GM23338 (cell line): ENCODE data around the gene WASF2. TPM values are rescaled to one million over a fixed set of nuclear protein-coding genes. Genes with fewer than 3 reads are reported as not detected.
A peak's percentile ranks its signal among the peaks of the same experiment; 100 is the strongest.

ENCODE experiments used
- ATAC-seq: fragments of 200-7000 bp; cut with Tn5 transposase; 3 replicates; pipeline ENCODE4 v1.9.1; 2020
- DNase-seq: peaks from one replicate; pipeline ENCODE4 v3.0.0-alpha.2; 2015; ENCODE audit warnings: low spot score
- H2AFZ ChIP-seq: fragments of 200-600 bp; sonication (generic); 2 replicates; pipeline ENCODE4 v1.8.0; 2016; ENCODE audit warnings: antibody characterized with exemption, mild to moderate bottlenecking, moderate library complexity
- H3F3A ChIP-seq: fragments of 200-600 bp; sonication (generic); replicated peaks from 2 replicates; pipeline ENCODE4 v1.8.0; 2017; ENCODE audit warnings: antibody characterized with exemption, mixed run types, low read depth
- H3K27ac ChIP-seq: fragments of 200-600 bp; sonication (generic); 2 replicates; pipeline ENCODE4 v1.6.1; 2016; ENCODE audit warnings: low read depth
- H3K27me3 ChIP-seq: fragments of 200-600 bp; sonication (generic); 2 replicates; pipeline ENCODE4 v1.8.0; 2016; ENCODE audit warnings: mild to moderate bottlenecking, mixed run types, moderate library complexity; ENCODE audit not compliant: insufficient read depth
- H3K36me3 ChIP-seq: fragments of 200-600 bp; sonication (generic); 2 replicates; pipeline ENCODE4 v1.8.0; 2016; ENCODE audit warnings: mild to moderate bottlenecking; ENCODE audit not compliant: insufficient read depth
- H3K4me1 ChIP-seq: fragments of 200-600 bp; sonication (generic); 2 replicates; pipeline ENCODE4 v1.8.0; 2016; ENCODE audit warnings: mild to moderate bottlenecking, moderate library complexity; ENCODE audit not compliant: insufficient read depth
- H3K4me2 ChIP-seq: fragments of 200-600 bp; sonication (generic); 2 replicates; pipeline ENCODE4 v1.7.1; 2017; ENCODE audit warnings: mixed run types
- H3K4me3 ChIP-seq: fragments of 200-600 bp; sonication (generic); 2 replicates; pipeline ENCODE4 v1.6.1; 2016; ENCODE audit warnings: mixed run types
- H3K79me2 ChIP-seq: fragments of 200-600 bp; sonication (generic); replicated peaks from 2 replicates; pipeline ENCODE4 v1.8.0; 2017; ENCODE audit warnings: mild to moderate bottlenecking; ENCODE audit not compliant: insufficient read depth
- H3K9me2 ChIP-seq: fragments of 200-600 bp; sonication (generic); 2 replicates; pipeline ENCODE4 v1.8.0; 2017; ENCODE audit not compliant: insufficient read depth
- H4K20me1 ChIP-seq: fragments of 200-600 bp; sonication (generic); replicated peaks from 2 replicates; pipeline ENCODE4 v1.8.0; 2017; ENCODE audit warnings: mild to moderate bottlenecking; ENCODE audit not compliant: insufficient read depth
- H3K27ac Mint-ChIP-seq: 2 replicates; pipeline ENCODE4 v1.8.0; 2020; ENCODE audit warnings: inconsistent platforms, mild to moderate bottlenecking, moderate library complexity, mixed read lengths
- H3K27me3 Mint-ChIP-seq: 3 replicates; pipeline ENCODE4 v1.8.0; 2022; ENCODE audit warnings: low read depth, mild to moderate bottlenecking, moderate library complexity, mixed read lengths, inconsistent platforms; ENCODE audit not compliant: insufficient read depth, poor library complexity
- H3K36me3 Mint-ChIP-seq: 3 replicates; pipeline ENCODE4 v1.8.0; 2021; ENCODE audit warnings: low read depth, mild to moderate bottlenecking, inconsistent platforms, moderate library complexity, mixed read lengths
- H3K4me1 Mint-ChIP-seq: 3 replicates; pipeline ENCODE4 v1.8.0; 2020; ENCODE audit warnings: mild to moderate bottlenecking, inconsistent platforms, mixed read lengths
- H3K4me3 Mint-ChIP-seq: 3 replicates; pipeline ENCODE4 v1.8.0; 2021; ENCODE audit warnings: moderate library complexity, mild to moderate bottlenecking, inconsistent platforms, mixed read lengths
- H3K9me3 Mint-ChIP-seq: 3 replicates; pipeline ENCODE4 v1.8.0; 2020; ENCODE audit warnings: moderate library complexity, mild to moderate bottlenecking, inconsistent platforms, mixed read lengths
- EZH2 ChIP-seq: fragments of 200-600 bp; sonication (generic); IDR thresholded peaks from one replicate; pipeline ENCODE4 v1.8.0; 2017; ENCODE audit warnings: antibody characterized with exemption, mild to moderate bottlenecking, low read depth; ENCODE audit not compliant: unreplicated experiment
- EZH2phosphoT487 ChIP-seq: fragments of 200-600 bp; sonication (generic); IDR thresholded peaks from one replicate; pipeline ENCODE4 v1.8.1; 2018; ENCODE audit warnings: antibody characterized with exemption; ENCODE audit not compliant: unreplicated experiment
- JUNB ChIP-seq: IDR thresholded peaks from one replicate; pipeline ENCODE4 v1.6.1; 2016; ENCODE audit warnings: antibody characterized with exemption; ENCODE audit not compliant: unreplicated experiment
- NANOG ChIP-seq: IDR thresholded peaks from 2 replicates; pipeline ENCODE4 v1.6.1; 2016; ENCODE audit warnings: antibody characterized with exemption, borderline replicate concordance
- POLR2AphosphoS5 ChIP-seq: IDR thresholded peaks from 2 replicates; pipeline ENCODE4 v1.6.1; 2016; ENCODE audit warnings: antibody characterized with exemption, low read depth
- STAT1 ChIP-seq: IDR thresholded peaks from one replicate; pipeline ENCODE4 v1.6.1; 2016; ENCODE audit warnings: antibody characterized with exemption; ENCODE audit not compliant: unreplicated experiment
- polyA plus RNA-seq: library from polyadenylated mRNA; unstranded; fragments of >200 nt; fragmentation: Nextera tagmentation; extraction: Ambion mirVana; gene quantifications from 2 replicates; pipeline ENCODE4 v1.2.1, GENCODE V29; 2016
- total RNA-seq: library from RNA; depleted of rRNA; stranded (reverse); fragments of >200 nt; shearing (Covaris generic); gene quantifications from 2 replicates; pipeline ENCODE4 v1.2.3, GENCODE V29; 2014
- TF ChIP-seq, protein P1 (sequence below): fragments of 250-450 bp; sonication (Bioruptor Pico); IDR thresholded peaks from 2 replicates; pipeline ENCODE4 v1.5.0; 2020; ENCODE audit warnings: mild to moderate bottlenecking, moderate library complexity
- TF ChIP-seq, protein P2 (sequence below): IDR thresholded peaks from one replicate; pipeline ENCODE4 v1.6.1; 2018; ENCODE audit warnings: antibody characterized with exemption; ENCODE audit not compliant: unreplicated experiment
- TF ChIP-seq, protein P3 (sequence below): IDR thresholded peaks from 2 replicates; pipeline ENCODE4 v1.6.1; 2016; ENCODE audit warnings: antibody characterized with exemption

Gene WASF2
- total and polyA plus RNA-seq, 2 experiments from 2014 or later = 40.9 to 95.6 TPM

DNA sequence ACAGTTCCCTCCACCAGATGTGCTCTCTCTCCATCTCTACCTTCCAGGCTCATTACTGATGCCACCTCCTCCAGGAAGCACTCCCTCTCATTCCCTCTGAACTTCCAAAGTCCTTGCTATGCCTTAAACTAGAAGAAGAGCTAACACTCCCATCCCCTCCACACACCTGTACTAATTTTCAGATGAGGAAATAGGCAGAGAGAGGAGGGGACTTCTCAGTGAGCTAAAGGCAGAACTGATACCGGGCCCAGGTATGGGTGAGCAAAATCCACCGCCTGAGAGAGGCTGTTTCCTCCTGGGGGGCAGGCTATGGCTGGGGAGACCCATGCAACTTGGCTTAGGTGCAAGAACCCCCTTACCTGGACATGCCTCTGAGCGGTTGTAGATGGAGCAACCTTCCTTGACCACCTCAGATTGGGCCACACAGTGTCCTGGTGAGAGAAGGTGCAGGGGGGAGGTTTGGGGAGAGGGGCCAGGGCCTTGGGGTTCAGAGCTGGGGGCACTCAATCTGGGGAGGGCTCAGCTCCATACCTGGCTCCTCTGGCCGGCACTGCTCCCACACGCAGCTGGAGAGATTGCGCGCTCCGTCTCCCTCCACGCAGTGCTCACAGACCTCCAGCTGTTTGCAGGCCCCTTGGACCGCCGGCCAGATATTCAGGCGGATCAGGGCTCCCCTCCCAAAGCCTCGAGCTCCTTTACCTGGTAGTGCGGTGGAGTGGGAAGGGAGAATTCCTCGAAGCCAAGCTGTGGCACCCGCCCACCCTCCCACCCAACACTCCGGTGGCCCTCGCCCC is 107.8 kb downstream of the WASF2 start:
- Histone ChIP-seq H2AFZ (no peak overlapping the region), H3K4me2 (no peak overlapping the region), H3K27me3 (peaks cover 5% of the 10 kb centered on the region), H3K4me3 (no peak overlapping the region; the same call in 1 of the 2 replicates), H4K20me1 (no peaks in the 10 kb centered on the region), H3K4me1 (peaks cover 3% of the 10 kb centered on the region; the same call in 1 of the 2 replicates), H3K27ac (no peak overlapping the region), H3F3A (no peaks in the 10 kb centered on the region), H3K9me2 (no peaks in the 10 kb centered on the region), H3K79me2 (no peaks in the 10 kb centered on the region), H3K36me3 (no peaks in the 10 kb centered on the region)
- ATAC-seq (no peak; the same call in 2 of the 3 replicates), DNase-seq (no peak)
- peaks cover 6% of the 10 kb centered on the region; the same call in 1 of the 3 replicates for H3K4me1 Mint-ChIP-seq
- H3K9me3 Mint-ChIP-seq = no peaks in the 10 kb centered on the region
- H3K36me3 Mint-ChIP-seq = no peaks in the 10 kb centered on the region
- peaks cover 14% of the 10 kb centered on the region for H3K27me3 Mint-ChIP-seq
- H3K27ac Mint-ChIP-seq = no peak overlapping the region
- no peak for TF ChIP-seq NANOG
- TF ChIP-seq, protein P1, sequence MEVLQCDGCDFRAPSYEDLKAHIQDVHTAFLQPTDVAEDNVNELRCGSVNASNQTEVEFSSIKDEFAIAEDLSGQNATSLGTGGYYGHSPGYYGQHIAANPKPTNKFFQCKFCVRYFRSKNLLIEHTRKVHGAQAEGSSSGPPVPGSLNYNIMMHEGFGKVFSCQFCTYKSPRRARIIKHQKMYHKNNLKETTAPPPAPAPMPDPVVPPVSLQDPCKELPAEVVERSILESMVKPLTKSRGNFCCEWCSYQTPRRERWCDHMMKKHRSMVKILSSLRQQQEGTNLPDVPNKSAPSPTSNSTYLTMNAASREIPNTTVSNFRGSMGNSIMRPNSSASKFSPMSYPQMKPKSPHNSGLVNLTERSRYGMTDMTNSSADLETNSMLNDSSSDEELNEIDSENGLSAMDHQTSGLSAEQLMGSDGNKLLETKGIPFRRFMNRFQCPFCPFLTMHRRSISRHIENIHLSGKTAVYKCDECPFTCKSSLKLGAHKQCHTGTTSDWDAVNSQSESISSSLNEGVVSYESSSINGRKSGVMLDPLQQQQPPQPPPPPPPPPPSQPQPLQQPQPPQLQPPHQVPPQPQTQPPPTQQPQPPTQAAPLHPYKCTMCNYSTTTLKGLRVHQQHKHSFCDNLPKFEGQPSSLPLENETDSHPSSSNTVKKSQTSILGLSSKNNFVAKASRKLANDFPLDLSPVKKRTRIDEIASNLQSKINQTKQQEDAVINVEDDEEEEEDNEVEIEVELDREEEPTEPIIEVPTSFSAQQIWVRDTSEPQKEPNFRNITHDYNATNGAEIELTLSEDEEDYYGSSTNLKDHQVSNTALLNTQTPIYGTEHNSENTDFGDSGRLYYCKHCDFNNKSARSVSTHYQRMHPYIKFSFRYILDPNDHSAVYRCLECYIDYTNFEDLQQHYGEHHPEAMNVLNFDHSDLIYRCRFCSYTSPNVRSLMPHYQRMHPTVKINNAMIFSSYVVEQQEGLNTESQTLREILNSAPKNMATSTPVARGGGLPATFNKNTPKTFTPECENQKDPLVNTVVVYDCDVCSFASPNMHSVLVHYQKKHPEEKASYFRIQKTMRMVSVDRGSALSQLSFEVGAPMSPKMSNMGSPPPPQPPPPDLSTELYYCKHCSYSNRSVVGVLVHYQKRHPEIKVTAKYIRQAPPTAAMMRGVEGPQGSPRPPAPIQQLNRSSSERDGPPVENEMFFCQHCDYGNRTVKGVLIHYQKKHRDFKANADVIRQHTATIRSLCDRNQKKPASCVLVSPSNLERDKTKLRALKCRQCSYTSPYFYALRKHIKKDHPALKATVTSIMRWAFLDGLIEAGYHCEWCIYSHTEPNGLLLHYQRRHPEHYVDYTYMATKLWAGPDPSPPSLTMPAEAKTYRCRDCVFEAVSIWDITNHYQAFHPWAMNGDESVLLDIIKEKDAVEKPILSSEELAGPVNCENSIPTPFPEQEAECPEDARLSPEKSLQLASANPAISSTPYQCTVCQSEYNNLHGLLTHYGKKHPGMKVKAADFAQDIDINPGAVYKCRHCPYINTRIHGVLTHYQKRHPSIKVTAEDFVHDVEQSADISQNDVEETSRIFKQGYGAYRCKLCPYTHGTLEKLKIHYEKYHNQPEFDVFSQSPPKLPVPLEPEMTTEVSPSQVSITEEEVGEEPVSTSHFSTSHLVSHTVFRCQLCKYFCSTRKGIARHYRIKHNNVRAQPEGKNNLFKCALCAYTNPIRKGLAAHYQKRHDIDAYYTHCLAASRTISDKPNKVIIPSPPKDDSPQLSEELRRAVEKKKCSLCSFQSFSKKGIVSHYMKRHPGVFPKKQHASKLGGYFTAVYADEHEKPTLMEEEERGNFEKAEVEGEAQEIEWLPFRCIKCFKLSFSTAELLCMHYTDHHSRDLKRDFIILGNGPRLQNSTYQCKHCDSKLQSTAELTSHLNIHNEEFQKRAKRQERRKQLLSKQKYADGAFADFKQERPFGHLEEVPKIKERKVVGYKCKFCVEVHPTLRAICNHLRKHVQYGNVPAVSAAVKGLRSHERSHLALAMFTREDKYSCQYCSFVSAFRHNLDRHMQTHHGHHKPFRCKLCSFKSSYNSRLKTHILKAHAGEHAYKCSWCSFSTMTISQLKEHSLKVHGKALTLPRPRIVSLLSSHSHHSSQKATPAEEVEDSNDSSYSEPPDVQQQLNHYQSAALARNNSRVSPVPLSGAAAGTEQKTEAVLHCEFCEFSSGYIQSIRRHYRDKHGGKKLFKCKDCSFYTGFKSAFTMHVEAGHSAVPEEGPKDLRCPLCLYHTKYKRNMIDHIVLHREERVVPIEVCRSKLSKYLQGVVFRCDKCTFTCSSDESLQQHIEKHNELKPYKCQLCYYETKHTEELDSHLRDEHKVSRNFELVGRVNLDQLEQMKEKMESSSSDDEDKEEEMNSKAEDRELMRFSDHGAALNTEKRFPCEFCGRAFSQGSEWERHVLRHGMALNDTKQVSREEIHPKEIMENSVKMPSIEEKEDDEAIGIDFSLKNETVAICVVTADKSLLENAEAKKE = no peak
- TF ChIP-seq, protein P2, sequence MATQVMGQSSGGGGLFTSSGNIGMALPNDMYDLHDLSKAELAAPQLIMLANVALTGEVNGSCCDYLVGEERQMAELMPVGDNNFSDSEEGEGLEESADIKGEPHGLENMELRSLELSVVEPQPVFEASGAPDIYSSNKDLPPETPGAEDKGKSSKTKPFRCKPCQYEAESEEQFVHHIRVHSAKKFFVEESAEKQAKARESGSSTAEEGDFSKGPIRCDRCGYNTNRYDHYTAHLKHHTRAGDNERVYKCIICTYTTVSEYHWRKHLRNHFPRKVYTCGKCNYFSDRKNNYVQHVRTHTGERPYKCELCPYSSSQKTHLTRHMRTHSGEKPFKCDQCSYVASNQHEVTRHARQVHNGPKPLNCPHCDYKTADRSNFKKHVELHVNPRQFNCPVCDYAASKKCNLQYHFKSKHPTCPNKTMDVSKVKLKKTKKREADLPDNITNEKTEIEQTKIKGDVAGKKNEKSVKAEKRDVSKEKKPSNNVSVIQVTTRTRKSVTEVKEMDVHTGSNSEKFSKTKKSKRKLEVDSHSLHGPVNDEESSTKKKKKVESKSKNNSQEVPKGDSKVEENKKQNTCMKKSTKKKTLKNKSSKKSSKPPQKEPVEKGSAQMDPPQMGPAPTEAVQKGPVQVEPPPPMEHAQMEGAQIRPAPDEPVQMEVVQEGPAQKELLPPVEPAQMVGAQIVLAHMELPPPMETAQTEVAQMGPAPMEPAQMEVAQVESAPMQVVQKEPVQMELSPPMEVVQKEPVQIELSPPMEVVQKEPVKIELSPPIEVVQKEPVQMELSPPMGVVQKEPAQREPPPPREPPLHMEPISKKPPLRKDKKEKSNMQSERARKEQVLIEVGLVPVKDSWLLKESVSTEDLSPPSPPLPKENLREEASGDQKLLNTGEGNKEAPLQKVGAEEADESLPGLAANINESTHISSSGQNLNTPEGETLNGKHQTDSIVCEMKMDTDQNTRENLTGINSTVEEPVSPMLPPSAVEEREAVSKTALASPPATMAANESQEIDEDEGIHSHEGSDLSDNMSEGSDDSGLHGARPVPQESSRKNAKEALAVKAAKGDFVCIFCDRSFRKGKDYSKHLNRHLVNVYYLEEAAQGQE = no peak
- TF ChIP-seq JUNB = no peak
- TF ChIP-seq EZH2 = no peak
- TF ChIP-seq STAT1 = no peak
- TF ChIP-seq POLR2AphosphoS5 = no peak
- TF ChIP-seq EZH2phosphoT487 = no peak
- TF ChIP-seq, protein P3, sequence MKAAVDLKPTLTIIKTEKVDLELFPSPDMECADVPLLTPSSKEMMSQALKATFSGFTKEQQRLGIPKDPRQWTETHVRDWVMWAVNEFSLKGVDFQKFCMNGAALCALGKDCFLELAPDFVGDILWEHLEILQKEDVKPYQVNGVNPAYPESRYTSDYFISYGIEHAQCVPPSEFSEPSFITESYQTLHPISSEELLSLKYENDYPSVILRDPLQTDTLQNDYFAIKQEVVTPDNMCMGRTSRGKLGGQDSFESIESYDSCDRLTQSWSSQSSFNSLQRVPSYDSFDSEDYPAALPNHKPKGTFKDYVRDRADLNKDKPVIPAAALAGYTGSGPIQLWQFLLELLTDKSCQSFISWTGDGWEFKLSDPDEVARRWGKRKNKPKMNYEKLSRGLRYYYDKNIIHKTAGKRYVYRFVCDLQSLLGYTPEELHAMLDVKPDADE = no peak
- peak overlapping the region; percentile 66 for H3K4me3 Mint-ChIP-seq
